ENCODE data around the gene USH2A.

Gene USH2A

DNA sequence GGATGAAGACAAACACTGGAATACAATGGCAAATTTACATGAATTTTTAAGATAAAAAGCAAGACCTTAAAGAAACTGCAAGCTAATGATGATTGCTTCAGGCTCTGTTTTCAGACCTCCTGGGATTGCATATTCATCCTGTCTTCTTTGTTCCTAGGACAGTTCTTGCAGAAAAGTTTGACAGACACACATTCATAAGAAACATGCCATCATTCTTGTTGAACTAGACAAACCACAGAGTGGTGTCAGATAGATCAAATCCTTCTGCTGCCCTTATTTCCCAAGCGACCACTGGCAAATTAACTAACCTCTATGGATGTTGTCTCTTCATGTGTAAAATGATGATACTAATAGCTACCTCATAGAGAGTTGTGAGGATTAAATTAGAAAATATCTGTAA is 674.8 kb downstream of the USH2A start:
- DNase-seq (ENCODE audit: low spot score) = no peak
- TF ChIP-seq, protein P1, sequence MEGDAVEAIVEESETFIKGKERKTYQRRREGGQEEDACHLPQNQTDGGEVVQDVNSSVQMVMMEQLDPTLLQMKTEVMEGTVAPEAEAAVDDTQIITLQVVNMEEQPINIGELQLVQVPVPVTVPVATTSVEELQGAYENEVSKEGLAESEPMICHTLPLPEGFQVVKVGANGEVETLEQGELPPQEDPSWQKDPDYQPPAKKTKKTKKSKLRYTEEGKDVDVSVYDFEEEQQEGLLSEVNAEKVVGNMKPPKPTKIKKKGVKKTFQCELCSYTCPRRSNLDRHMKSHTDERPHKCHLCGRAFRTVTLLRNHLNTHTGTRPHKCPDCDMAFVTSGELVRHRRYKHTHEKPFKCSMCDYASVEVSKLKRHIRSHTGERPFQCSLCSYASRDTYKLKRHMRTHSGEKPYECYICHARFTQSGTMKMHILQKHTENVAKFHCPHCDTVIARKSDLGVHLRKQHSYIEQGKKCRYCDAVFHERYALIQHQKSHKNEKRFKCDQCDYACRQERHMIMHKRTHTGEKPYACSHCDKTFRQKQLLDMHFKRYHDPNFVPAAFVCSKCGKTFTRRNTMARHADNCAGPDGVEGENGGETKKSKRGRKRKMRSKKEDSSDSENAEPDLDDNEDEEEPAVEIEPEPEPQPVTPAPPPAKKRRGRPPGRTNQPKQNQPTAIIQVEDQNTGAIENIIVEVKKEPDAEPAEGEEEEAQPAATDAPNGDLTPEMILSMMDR (IDR thresholded peaks at IDR 0.05; ENCODE audit: extremely low read depth, insufficient read depth, missing control alignments) = no peak
- in situ Hi-C loops (cut with MboI; ENCODE audit: low pct_unique_long_range_greater_than_20kb, low sequenced_read_pairs, unreplicated experiment) = no loop called here

DNA sequence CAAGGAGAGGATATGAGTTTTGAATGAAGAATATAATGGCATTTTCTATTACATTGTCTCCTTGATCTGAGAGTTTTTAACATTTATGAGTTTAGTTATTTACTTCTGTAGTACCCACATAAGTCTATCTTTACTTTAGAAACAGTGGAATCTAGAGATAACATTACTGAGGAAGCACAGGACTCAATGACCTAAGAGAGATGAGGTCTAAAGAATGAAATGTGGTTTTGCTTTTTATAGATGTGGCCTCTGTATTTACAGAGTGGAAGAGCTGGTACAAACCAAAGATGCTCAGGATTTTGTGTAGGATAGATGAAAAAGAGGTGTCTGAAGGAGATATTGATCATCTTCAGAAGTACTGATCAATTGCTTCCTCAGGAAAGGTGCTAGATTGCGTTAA is 678.8 kb downstream of the USH2A start:
- DNase-seq (ENCODE audit: low spot score) = no peak
- in situ Hi-C loops (cut with MboI; ENCODE audit: low pct_unique_long_range_greater_than_20kb, low sequenced_read_pairs, unreplicated experiment) = no loop called here
- TF ChIP-seq, protein P1 (IDR thresholded peaks at IDR 0.05; ENCODE audit: extremely low read depth, insufficient read depth, missing control alignments) = no peak

DNA sequence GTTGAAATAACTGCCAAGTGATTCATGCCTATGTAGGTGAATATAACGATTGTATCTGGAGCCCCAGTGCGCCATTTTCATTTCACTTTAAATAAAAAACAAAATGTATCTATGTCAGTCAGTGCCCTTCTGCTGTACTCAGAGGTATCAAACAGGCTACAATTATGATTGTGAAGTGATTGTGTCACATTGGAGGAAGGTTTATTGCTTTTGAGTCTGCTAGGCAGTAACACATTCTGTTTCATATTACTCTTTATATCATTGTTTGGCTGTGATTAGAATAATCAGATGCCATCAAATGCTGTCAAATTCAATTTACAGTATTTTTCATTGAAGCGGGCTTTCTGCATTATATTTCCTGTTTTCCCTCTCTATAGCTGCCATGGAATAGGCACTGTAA is 684.2 kb downstream of the USH2A start:
- in situ Hi-C loops (cut with MboI; ENCODE audit: low pct_unique_long_range_greater_than_20kb, low sequenced_read_pairs, unreplicated experiment) = no loop called here
- no peak for DNase-seq (ENCODE audit: low spot score)
- TF ChIP-seq, protein P1 (IDR thresholded peaks at IDR 0.05; ENCODE audit: extremely low read depth, insufficient read depth, missing control alignments) = no peak

DNA sequence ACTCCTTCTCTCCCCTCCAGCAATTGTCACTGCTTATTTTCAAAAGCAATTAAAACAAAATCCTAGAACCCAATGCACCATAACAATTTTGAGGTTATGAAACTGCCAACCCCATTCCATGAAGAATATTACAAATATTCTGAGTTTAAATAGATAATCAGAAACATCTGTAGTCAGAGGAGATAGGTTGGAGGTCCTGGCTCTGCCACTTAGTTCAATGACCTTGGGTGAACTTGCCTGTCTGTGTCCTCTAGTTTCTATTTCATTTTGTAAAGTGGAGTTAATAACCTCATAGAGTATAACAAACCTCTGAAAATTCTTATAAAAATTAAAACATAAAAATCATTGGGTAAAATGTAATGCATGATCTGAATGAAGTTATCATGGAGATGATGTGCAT is 691.5 kb downstream of the USH2A start:
- TF ChIP-seq, protein P1 (IDR thresholded peaks at IDR 0.05; ENCODE audit: extremely low read depth, insufficient read depth, missing control alignments) = no peak
- in situ Hi-C loops (cut with MboI; ENCODE audit: low pct_unique_long_range_greater_than_20kb, low sequenced_read_pairs, unreplicated experiment) = no loop called here
- DNase-seq (ENCODE audit: low spot score) = no peak

DNA sequence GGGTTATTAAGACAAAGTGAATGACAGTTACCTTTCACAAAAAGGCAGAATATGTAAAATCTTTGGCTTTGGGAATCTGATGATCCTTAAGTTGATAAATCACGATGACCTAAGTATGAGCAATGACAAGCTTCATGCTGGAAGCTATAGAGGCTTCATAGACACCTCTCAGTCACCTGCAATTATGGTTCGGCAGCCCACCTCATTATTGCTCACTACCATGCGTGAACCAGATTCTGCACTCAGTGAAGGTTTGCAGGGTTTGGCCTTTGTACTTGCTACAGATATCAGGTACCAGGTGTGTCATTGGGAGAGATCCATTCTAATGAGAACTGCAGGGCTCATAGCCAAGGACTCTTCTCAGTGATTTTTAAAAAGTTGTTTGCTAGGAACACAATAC is 692.6 kb downstream of the USH2A start:
- DNase-seq (ENCODE audit: low spot score) = no peak
- in situ Hi-C loops (cut with MboI; ENCODE audit: low pct_unique_long_range_greater_than_20kb, low sequenced_read_pairs, unreplicated experiment) = no loop called here
- TF ChIP-seq, protein P1 (IDR thresholded peaks at IDR 0.05; ENCODE audit: extremely low read depth, insufficient read depth, missing control alignments) = no peak

DNA sequence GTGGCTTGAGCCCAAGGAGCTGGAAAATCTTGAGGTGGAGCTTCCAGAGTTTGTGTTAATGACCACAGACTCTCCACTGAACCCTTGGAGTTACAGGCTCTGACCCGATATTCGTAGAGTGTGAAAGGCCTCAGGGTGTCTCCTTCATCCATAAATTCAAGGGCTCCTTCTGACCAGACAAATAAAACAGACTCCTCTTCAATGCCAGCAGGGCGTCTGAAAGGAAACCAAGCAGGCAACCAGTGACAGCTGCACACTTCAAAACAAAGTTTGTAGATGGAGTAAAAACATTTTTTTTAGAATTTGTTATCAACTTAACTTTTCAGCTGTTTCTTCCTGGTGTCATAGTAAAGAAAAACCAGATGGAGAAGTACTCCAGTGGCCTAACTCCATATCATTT is 695.1 kb downstream of the USH2A start:
- TF ChIP-seq, protein P1 (IDR thresholded peaks at IDR 0.05; ENCODE audit: extremely low read depth, insufficient read depth, missing control alignments) = no peak
- in situ Hi-C loops (cut with MboI; ENCODE audit: low pct_unique_long_range_greater_than_20kb, low sequenced_read_pairs, unreplicated experiment) = no loop called here
- no peak for DNase-seq (ENCODE audit: low spot score)

DNA sequence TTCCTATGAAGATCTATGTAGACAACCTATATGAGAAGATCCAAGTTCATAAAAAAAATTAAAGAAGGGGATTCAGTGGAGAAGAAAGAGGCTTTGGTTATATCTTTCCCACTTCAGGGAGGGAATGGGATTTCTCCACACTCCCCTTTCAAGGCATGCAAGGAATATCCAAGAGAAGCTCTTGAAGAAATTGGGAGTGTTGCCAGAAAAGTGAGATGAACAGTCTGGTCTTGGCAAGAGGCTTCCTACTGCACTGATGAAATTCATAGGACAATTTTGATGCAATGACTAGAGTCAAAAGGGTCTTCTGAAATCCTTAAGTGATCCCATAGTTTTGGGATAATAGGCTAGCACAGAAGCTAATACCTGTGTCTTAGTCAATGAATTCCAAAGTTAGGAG is 703.1 kb downstream of the USH2A start:
- TF ChIP-seq, protein P1 (IDR thresholded peaks at IDR 0.05; ENCODE audit: extremely low read depth, insufficient read depth, missing control alignments) = no peak
- no peak for DNase-seq (ENCODE audit: low spot score)
- in situ Hi-C loops (cut with MboI; ENCODE audit: low pct_unique_long_range_greater_than_20kb, low sequenced_read_pairs, unreplicated experiment) = no loop called here
